H1 (cell line): Measurements from ENCODE around the gene ZACN. TPM values are rescaled to one million over a fixed set of nuclear protein-coding genes. Genes with fewer than 3 reads are reported as not detected.

ENCODE experiments used
- CTCF ChIA-PET: fragments of 300-600 bp; sonication (Branson Sonifier 250); formaldehyde crosslinking; loops from one replicate; lab custom pipeline; 2021; ENCODE audit not compliant: partially characterized antibody; lab: Charles Lee
- POLR2A ChIA-PET: fragments of 300-600 bp; sonication (Branson Sonifier 250); formaldehyde crosslinking; loops from one replicate; lab custom pipeline; 2021; ENCODE audit warnings: inconsistent platforms; ENCODE audit not compliant: partially characterized antibody; lab: Charles Lee
- DNase-seq, 2 experiments: peaks; one replicate each; pipeline versions ENCODE4 v3.0.0 to v3.0.0-alpha.2; 2010 to 2022; ENCODE audit warnings: low spot score in 2 of 2, low read depth in 1 of 2, mixed read lengths in 1 of 2
- FAIRE-seq: peaks from 2 replicates; lab custom pipeline; 2011; peaks lifted over from hg19 to GRCh38; lab: Jason Lieb, UNC
- H2AFZ ChIP-seq: 2 replicates; pipeline ENCODE4 v1.8.1; 2012; ENCODE audit warnings: low read length, inconsistent platforms
- H2AK5ac ChIP-seq: 2 replicates; pipeline ENCODE4 v1.6.1; 2013; ENCODE audit warnings: low read depth, low read length
- H2BK120ac ChIP-seq: replicated peaks from 2 replicates; pipeline ENCODE3; 2013; ENCODE audit warnings: low read depth, low read length, inconsistent platforms
- H2BK12ac ChIP-seq: 2 replicates; pipeline ENCODE4 v1.6.1; 2013; ENCODE audit warnings: low read depth, low read length
- H2BK15ac ChIP-seq: 2 replicates; pipeline ENCODE4 v1.6.1; 2013; ENCODE audit warnings: low read length
- H2BK20ac ChIP-seq: 2 replicates; pipeline ENCODE4 v1.6.1; 2013; ENCODE audit warnings: low read length
- H2BK5ac ChIP-seq: 2 replicates; pipeline ENCODE4 v1.6.1; 2013; ENCODE audit warnings: low read depth, low read length
- H3K14ac ChIP-seq: 2 replicates; pipeline ENCODE4 v1.6.1; 2013; ENCODE audit warnings: inconsistent platforms; ENCODE audit not compliant: insufficient read length
- H3K18ac ChIP-seq: 2 replicates; pipeline ENCODE4 v1.6.1; 2013; ENCODE audit warnings: low read length; ENCODE audit errors: extremely low read depth
- H3K23ac ChIP-seq: 2 replicates; pipeline ENCODE4 v1.6.1; 2013; ENCODE audit warnings: inconsistent platforms; ENCODE audit not compliant: insufficient read length
- H3K23me2 ChIP-seq: 2 replicates; pipeline ENCODE4 v1.6.1; 2013; ENCODE audit warnings: low read depth, low read length
- H3K27ac ChIP-seq: 2 replicates; pipeline ENCODE4 v1.6.1; 2011; ENCODE audit warnings: low read depth, low read length, inconsistent platforms
- H3K27me3 ChIP-seq, 4 experiments: replicated peaks in 1 of 4; 1 replicate in 1 of 4; 2 replicates in 3 of 4; pipeline versions ENCODE4 v1.6.1 to v1.8.1; 2011 to 2013; ENCODE audit warnings: low read length in 3 of 4, mild to moderate bottlenecking in 3 of 4, inconsistent platforms in 2 of 4, mixed read lengths in 2 of 4, moderate library complexity in 1 of 4; ENCODE audit not compliant: control insufficient read depth in 3 of 4, insufficient read depth in 3 of 4; ENCODE audit errors: extremely low read depth in 1 of 4
- H3K36me3 ChIP-seq, 4 experiments: 2 replicates each; pipeline versions ENCODE4 v1.6.1 to v1.8.1; 2011 to 2013; ENCODE audit warnings: mild to moderate bottlenecking in 4 of 4, low read length in 3 of 4, moderate library complexity in 2 of 4, control low read depth in 1 of 4, inconsistent platforms in 1 of 4; ENCODE audit not compliant: insufficient read depth in 4 of 4, control insufficient read depth in 2 of 4
- H3K4ac ChIP-seq: replicated peaks from 2 replicates; pipeline ENCODE3; 2013; ENCODE audit warnings: low read length, low read depth, mixed read lengths, inconsistent platforms; ENCODE audit not compliant: insufficient read length
- H3K4me1 ChIP-seq, 4 experiments: replicated peaks in 1 of 4; 1 replicate in 1 of 4; 2 replicates in 3 of 4; pipeline versions ENCODE4 v1.6.1 to v1.8.1; 2011 to 2013; ENCODE audit warnings: low read length in 3 of 4, inconsistent platforms in 2 of 4, mixed read lengths in 1 of 4; ENCODE audit not compliant: insufficient read depth in 4 of 4, control insufficient read depth in 3 of 4
- H3K4me2 ChIP-seq, 2 experiments: 2 replicates each; pipeline versions ENCODE4 v1.6.1 to v1.8.1; 2011 to 2013; ENCODE audit warnings: low read depth in 2 of 2, low read length in 2 of 2, control low read depth in 1 of 2, inconsistent platforms in 1 of 2, mild to moderate bottlenecking in 1 of 2; ENCODE audit not compliant: insufficient read depth in 1 of 2
- H3K4me3 ChIP-seq, 4 experiments: fragments of 200-600, 300-600 bp in 1 of 4; sonication (generic), shearing (Covaris generic), sonication (Bioruptor Twin) in 1 of 4; 2 replicates each; pipeline versions ENCODE4 v1.5.1 to v1.8.1; 2011 to 2016; ENCODE audit warnings: low read length in 4 of 4, low read depth in 3 of 4, control low read depth in 2 of 4, inconsistent platforms in 2 of 4, mild to moderate bottlenecking in 2 of 4, mixed read lengths in 1 of 4, moderate library complexity in 1 of 4; ENCODE audit not compliant: insufficient read depth in 2 of 4; ENCODE audit errors: extremely low read depth in 1 of 4
- H3K56ac ChIP-seq: replicated peaks from 2 replicates; pipeline ENCODE3; 2013; ENCODE audit warnings: low read depth, mild to moderate bottlenecking, mixed read lengths, low read length, inconsistent platforms; ENCODE audit not compliant: insufficient read length
- H3K79me1 ChIP-seq: 2 replicates; pipeline ENCODE4 v1.6.1; 2013; ENCODE audit warnings: low read depth, low read length, control low read depth
- H3K79me2 ChIP-seq, 2 experiments: 2 replicates each; pipeline versions ENCODE4 v1.6.1 to v1.8.1; 2012 to 2013; ENCODE audit warnings: low read length in 2 of 2, mild to moderate bottlenecking in 2 of 2, inconsistent platforms in 1 of 2; ENCODE audit not compliant: insufficient read depth in 2 of 2, control insufficient read depth in 1 of 2
- H3K9ac ChIP-seq, 4 experiments: replicated peaks in 1 of 4; 1 replicate in 1 of 4; 2 replicates in 3 of 4; pipeline versions ENCODE4 v1.6.1 to v1.8.1; 2011 to 2013; ENCODE audit warnings: low read depth in 3 of 4, low read length in 3 of 4, control low read depth in 2 of 4, mild to moderate bottlenecking in 2 of 4, moderate library complexity in 2 of 4, inconsistent platforms in 1 of 4; ENCODE audit errors: extremely low read depth in 1 of 4
- H3K9me3 ChIP-seq, 2 experiments: 2 replicates each; pipeline versions ENCODE4 v1.6.1 to v1.8.1; 2012 to 2013; ENCODE audit warnings: mild to moderate bottlenecking in 2 of 2, moderate library complexity in 2 of 2, control low read depth in 1 of 2, inconsistent platforms in 1 of 2, low read depth in 1 of 2, low read length in 1 of 2, mixed read lengths in 1 of 2; ENCODE audit not compliant: insufficient read depth in 2 of 2
- H4K20me1 ChIP-seq, 2 experiments: replicated peaks in 1 of 2; 2 replicates each; pipeline versions ENCODE3 to v1.8.1; 2011 to 2013; ENCODE audit warnings: inconsistent platforms in 2 of 2, low read length in 2 of 2, mild to moderate bottlenecking in 1 of 2; ENCODE audit not compliant: insufficient read depth in 2 of 2, control insufficient read depth in 1 of 2
- H4K5ac ChIP-seq: 2 replicates; pipeline ENCODE4 v1.6.1; 2013; ENCODE audit warnings: low read length, low read depth, mixed read lengths, inconsistent platforms; ENCODE audit not compliant: insufficient read length
- H4K8ac ChIP-seq: 2 replicates; pipeline ENCODE4 v1.8.0; 2013; ENCODE audit warnings: mild to moderate bottlenecking, moderate library complexity, low read length, inconsistent platforms; ENCODE audit not compliant: insufficient read depth; ENCODE audit errors: extremely low read depth
- H4K91ac ChIP-seq: replicated peaks from 2 replicates; pipeline ENCODE3; 2013; ENCODE audit warnings: low read length, mixed read lengths, inconsistent platforms; ENCODE audit not compliant: insufficient read length
- ATF3 ChIP-seq: IDR thresholded peaks from 2 replicates; pipeline ENCODE4 v1.6.1; 2011; ENCODE audit warnings: low read depth, mild to moderate bottlenecking, low read length; ENCODE audit not compliant: insufficient read depth
- CBX8 ChIP-seq: fragments of 300-800, 300-1000 bp; sonication (generic); IDR thresholded peaks from 2 replicates; pipeline ENCODE4 v1.7.1; 2016; ENCODE audit warnings: low read depth, low read length, borderline replicate concordance
- CHD1 ChIP-seq: IDR thresholded peaks from 2 replicates; pipeline ENCODE4 v1.6.1; 2012; ENCODE audit warnings: low read depth, low read length, improper control_type of control experiment
- EP300 ChIP-seq, 2 experiments: IDR thresholded peaks; 1 replicate in 1 of 2; 2 replicates in 1 of 2; pipeline ENCODE4 v1.6.1; 2011 to 2012; ENCODE audit warnings: low read depth in 2 of 2, low read length in 2 of 2, mild to moderate bottlenecking in 2 of 2, borderline replicate concordance in 1 of 2, inconsistent platforms in 1 of 2, moderate library complexity in 1 of 2
- FOSL1 ChIP-seq: IDR thresholded peaks from 2 replicates; pipeline ENCODE4 v1.6.1; 2011; ENCODE audit warnings: mild to moderate bottlenecking, low read depth, low read length, moderate library complexity; ENCODE audit not compliant: insufficient read depth
- KDM4A ChIP-seq: IDR thresholded peaks from one replicate; pipeline ENCODE4 v1.7.1; 2012; ENCODE audit warnings: low read depth, mild to moderate bottlenecking, moderate library complexity, low read length, inconsistent platforms; ENCODE audit not compliant: severe bottlenecking
- MAFK ChIP-seq: IDR thresholded peaks from 2 replicates; pipeline ENCODE4 v1.6.1; 2012; ENCODE audit warnings: low read depth, mild to moderate bottlenecking, improper control_type of control experiment, low read length
- NRF1 ChIP-seq: IDR thresholded peaks from 2 replicates; pipeline ENCODE4 v1.6.1; 2011; ENCODE audit warnings: mild to moderate bottlenecking, low read depth, low read length, improper control_type of control experiment
- PHF8 ChIP-seq: fragments of 200-600 bp; sonication (generic); conservative IDR thresholded peaks from 2 replicates; pipeline ENCODE4 v1.7.1; 2012; ENCODE audit warnings: low read depth, mild to moderate bottlenecking, inconsistent platforms, low read length, moderate library complexity
- SIN3A ChIP-seq, 2 experiments: IDR thresholded peaks in 1 of 2; conservative IDR thresholded peaks in 1 of 2; 2 replicates each; pipeline ENCODE4 v1.6.1; 2011 to 2012; ENCODE audit warnings: low read length in 2 of 2, improper control_type of control experiment in 1 of 2, low read depth in 1 of 2, mild to moderate bottlenecking in 1 of 2
- SIX5 ChIP-seq: IDR thresholded peaks from 2 replicates; pipeline ENCODE4 v1.6.1; 2011; ENCODE audit warnings: mild to moderate bottlenecking, low read depth, low read length
- SUZ12 ChIP-seq: fragments of 200-600 bp; sonication (generic); IDR thresholded peaks from 2 replicates; pipeline ENCODE4 v1.6.1; 2012; ENCODE audit warnings: mild to moderate bottlenecking, inconsistent platforms, low read length, moderate library complexity, mixed read lengths
- TAF7 ChIP-seq: optimal IDR thresholded peaks from 2 replicates; pipeline ENCODE3; 2011; ENCODE audit warnings: low read depth, mild to moderate bottlenecking, inconsistent platforms, low read length, moderate library complexity, borderline replicate concordance
- WGBS, 2 experiments: shearing (Covaris generic) in 1 of 2; methylation state at CpG; one replicate each; pipeline versions ENCODE4 v1.1.6 to v1.1.7; 2013 to 2015; ENCODE audit warnings: low lambda C conversion rate in 2 of 2, mixed read lengths in 2 of 2, inconsistent platforms in 1 of 2, low coverage in 1 of 2, missing lambda C conversion rate in 1 of 2; ENCODE audit not compliant: insufficient replicate concordance in 2 of 2, insufficient coverage in 1 of 2, insufficient read length in 1 of 2; ENCODE audit errors: extremely low coverage in 1 of 2, missing lambda C conversion rate in 1 of 2; 5-methylcytosine and 5-hydroxymethylcytosine counted together
- polyA plus RNA-seq, 7 experiments: library from polyadenylated mRNA; depleted of rRNA in 3 of 7; stranded (reverse) in 5 of 7; unstranded in 2 of 7; fragments of >200 nt in 5 of 7; fragments of 200-250 nt in 2 of 7; gene quantifications; 1 replicate in 5 of 7; 2 replicates in 1 of 7; 4 replicates in 1 of 7; pipeline versions ENCODE4 v1.2.1 to v1.2.3, GENCODE V29; 2011 to 2013; ENCODE audit warnings: missing spikeins in 2 of 7, mixed read lengths in 2 of 7
- total RNA-seq: library from RNA; stranded (reverse); fragmentation: NEBNext Ultra II Directional; extraction: Animal tissue kit (Norgen Biotek cat#: 25700); gene quantifications from 2 replicates; pipeline ENCODE4 v1.2.1, GENCODE V29; 2021

ZACN gene
- total and polyA plus RNA-seq, 2 of the 8 experiments (the other 6 are each of a cell fraction or from before 2014, with no cell fraction given): 0.26 TPM; not detected in 1

DNA sequence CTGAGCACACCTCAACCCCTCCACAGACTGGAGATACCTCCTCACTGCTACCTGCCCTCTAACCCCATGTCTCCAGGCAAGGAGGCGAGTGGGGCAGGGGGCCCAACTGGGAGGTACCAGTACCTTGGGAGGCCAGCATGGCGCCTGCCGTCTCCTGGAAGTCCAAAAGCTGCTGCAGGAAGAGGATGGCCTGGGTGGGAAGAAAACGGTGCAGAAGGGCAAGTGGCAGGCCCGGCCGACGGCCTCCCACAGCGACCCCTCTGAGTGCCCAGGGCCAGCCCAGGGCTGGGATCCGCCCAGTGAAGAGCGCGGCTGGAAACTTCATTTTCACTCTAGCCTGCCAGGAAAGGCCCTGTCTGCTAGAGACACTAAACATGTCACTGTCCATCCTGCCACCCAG lies 8.5 kb downstream of the ZACN start:
- WGBS, 2 experiments: 93% methylated on average over 11 of the region's 11 CpGs; no CpG with 5 or more reads in 1 of the 2 experiments
- Histone ChIP-seq H3K23me2 (no peaks in the 10 kb centered on the region), H3K4ac (no peak overlapping the region), H3K9me3 (no peaks in the 10 kb centered on the region), H3K4me2 (no peak overlapping the region), H2BK5ac (no peak overlapping the region), H4K91ac (no peak overlapping the region), H3K79me1 (no peaks in the 10 kb centered on the region; the same call in 1 of the 2 replicates), H2BK15ac (no peak overlapping the region), H3K23ac (no peak overlapping the region), H2AFZ (no peak overlapping the region), H3K4me1 (no peaks in the 10 kb centered on the region; a peak in 1 of 7 replicates), H3K9ac (no peak overlapping the region), H2BK12ac (no peak overlapping the region), H3K56ac (no peak overlapping the region), H2AK5ac (no peak overlapping the region), H3K14ac (no peak overlapping the region), H2BK20ac (no peak overlapping the region), H4K8ac (no peak overlapping the region), H4K5ac (no peak overlapping the region), H3K18ac (no peak overlapping the region), H3K4me3 (no peak overlapping the region), H4K20me1 (peaks cover 2 to 9% of the 10 kb centered on the region in 2 experiments), H3K79me2 (no peaks in the 10 kb centered on the region), H3K27ac (no peak overlapping the region), H2BK120ac (no peak overlapping the region), H3K36me3 (peaks cover 21 to 61% (median 51%) of the 10 kb centered on the region in 4 experiments), H3K27me3 (no peaks in the 10 kb centered on the region)
- no peak for FAIRE-seq
- POLR2A ChIA-PET: interaction anchor here (0.8 to 3.3 kb wide), 3 partner anchors 8 to 16 kb away, joined by 4 to 28 read pairs (median 10); partner anchors contain the start of genes GALR2 and ZACN
- DNase-seq: no peak
- CTCF ChIA-PET: interaction anchor here (0.5 to 3.5 kb wide), 8 partner anchors 9 to 279 kb away, joined by 3 to 14 read pairs (median 3); no protein-coding TSS in a partner anchor
- no peak for TF ChIP-seq ATF3
- no peak for TF ChIP-seq CBX8
- TF ChIP-seq SUZ12: no peak
- no peak for TF ChIP-seq EP300 (IDR thresholded peaks at IDR 0.05; ENCODE audit: borderline replicate concordance in 1 of 2, low read depth in 2 of 2, low read length in 2 of 2)
- no peak for TF ChIP-seq TAF7
- TF ChIP-seq SIX5: no peak
- TF ChIP-seq PHF8: no peak
- no peak for TF ChIP-seq KDM4A
- TF ChIP-seq CHD1: no peak
- TF ChIP-seq FOSL1: no peak
- TF ChIP-seq NRF1: no peak
- TF ChIP-seq SIN3A (conservative IDR thresholded peaks at IDR 0.05 in 1 of 2, IDR thresholded peaks at IDR 0.05 in 1 of 2; ENCODE audit: low read depth in 1 of 2, low read length in 2 of 2): no peak
- no peak for TF ChIP-seq MAFK
